DND-41 (cell line): Measurements from ENCODE around the gene KPTN.

Experiments
- ATAC-seq: fragments of 200-7000 bp; cut with Tn5 transposase; 3 replicates; pipeline ENCODE4 v1.9.1; 2021; ENCODE audit warnings: low read depth; ENCODE audit not compliant: insufficient read depth
- DNase-seq: peaks from one replicate; pipeline ENCODE4 v3.0.0-alpha.2; 2020
- H2AFZ ChIP-seq: 2 replicates; pipeline ENCODE4 v1.6.0; 2012; ENCODE audit warnings: low read depth, low read length
- H3K27ac ChIP-seq: 2 replicates; pipeline ENCODE4 v1.5.1; 2012; ENCODE audit warnings: low read length, inconsistent platforms
- H3K27me3 ChIP-seq: fragments of 200-600 bp; sonication (generic); 2 replicates; pipeline ENCODE4 v1.6.0; 2012; ENCODE audit warnings: low read length, mild to moderate bottlenecking, inconsistent platforms; ENCODE audit not compliant: insufficient read depth, poor library complexity
- H3K36me3 ChIP-seq: 2 replicates; pipeline ENCODE4 v1.5.1; 2012; ENCODE audit warnings: low read length, inconsistent platforms; ENCODE audit not compliant: insufficient read depth
- H3K4me1 ChIP-seq: 2 replicates; pipeline ENCODE4 v1.5.1; 2012; ENCODE audit warnings: mild to moderate bottlenecking, low read length; ENCODE audit not compliant: insufficient read depth
- H3K4me2 ChIP-seq: 2 replicates; pipeline ENCODE4 v1.6.0; 2012; ENCODE audit warnings: mild to moderate bottlenecking, moderate library complexity, low read length, inconsistent platforms; ENCODE audit not compliant: insufficient read depth
- H3K4me3 ChIP-seq, 2 experiments: fragments of 200-600 bp in 1 of 2; shearing (Covaris generic) in 1 of 2; 2 replicates each; pipeline ENCODE4 v1.5.1; 2012 to 2016; ENCODE audit warnings: inconsistent platforms in 2 of 2, low read length in 2 of 2, mild to moderate bottlenecking in 2 of 2, low read depth in 1 of 2, moderate library complexity in 1 of 2
- H3K79me2 ChIP-seq: 2 replicates; pipeline ENCODE4 v1.6.0; 2012; ENCODE audit warnings: low read length, inconsistent platforms; ENCODE audit not compliant: insufficient read depth
- H3K9ac ChIP-seq: 2 replicates; pipeline ENCODE4 v1.6.0; 2012; ENCODE audit warnings: low read depth, mild to moderate bottlenecking, inconsistent platforms, low read length, moderate library complexity
- H3K9me3 ChIP-seq: 2 replicates; pipeline ENCODE4 v1.5.1; 2012; ENCODE audit warnings: low read length, moderate library complexity, mild to moderate bottlenecking, inconsistent platforms; ENCODE audit not compliant: insufficient read depth, severe bottlenecking
- H4K20me1 ChIP-seq: 2 replicates; pipeline ENCODE4 v1.6.0; 2012; ENCODE audit warnings: low read length; ENCODE audit not compliant: insufficient read depth
- CTCF ChIP-seq: IDR thresholded peaks from 2 replicates; pipeline ENCODE4 v1.5.1; 2012; ENCODE audit warnings: borderline replicate concordance, low read length, moderate library complexity, mild to moderate bottlenecking; ENCODE audit not compliant: poor library complexity, severe bottlenecking; ENCODE audit errors: extremely low read depth
- EZH2 ChIP-seq: IDR thresholded peaks from 3 replicates; pipeline ENCODE4 v1.6.1; 2012; ENCODE audit warnings: borderline replicate concordance, low read depth, mild to moderate bottlenecking, moderate library complexity, low read length, inconsistent platforms; ENCODE audit not compliant: severe bottlenecking

Gene KPTN

GRCh38 chr19:47514869-47515588, 31.0 kb upstream of the KPTN start, which contains the start of gene NAPA:
NAPA (minus strand) TSS chr19:47515063; CDS start chr19:47514940, 123 bp downstream.
- H3K9ac ChIP-seq: peak within 1 kb of the TSS; percentile 71
- peak within 1 kb of the TSS; percentile 85 for H3K4me2 ChIP-seq
- no peaks in the 10 kb centered on the region for H3K9me3 ChIP-seq
- peaks cover 63% of the 10 kb centered on the region for H3K4me1 ChIP-seq
- H3K27me3 ChIP-seq: peaks cover under 1% of the 10 kb centered on the region
- no peak for TF ChIP-seq EZH2
- TF ChIP-seq CTCF: no peak
- peaks cover 48% of the 10 kb centered on the region for H3K79me2 ChIP-seq
- H4K20me1 ChIP-seq: peaks cover 53% of the 10 kb centered on the region
- peak within 1 kb of the TSS; percentile 82 for H3K27ac ChIP-seq
- H2AFZ ChIP-seq: peak within 1 kb of the TSS; percentile 82
- no peaks in the 10 kb centered on the region; the same call in 1 of the 2 replicates for H3K36me3 ChIP-seq
- ATAC-seq (peak; percentile 88), DNase-seq (peak; percentile 100)
- H3K4me3 ChIP-seq: peak within 1 kb of the TSS; percentile 56 to 90

- H3K4me2 ChIP-seq: peak overlapping the region; percentile 85
- no peaks in the 10 kb centered on the region for H3K27me3 ChIP-seq
- TF ChIP-seq EZH2 (no peak), CTCF (no peak)
- no peak for ATAC-seq
- H3K4me3 ChIP-seq: peak overlapping the region; percentile 56 to 90
- H3K9ac ChIP-seq: peak overlapping the region; percentile 71
- H4K20me1 ChIP-seq: peaks cover 55% of the 10 kb centered on the region
- peak overlapping the region; percentile 82 for H2AFZ ChIP-seq
- peak overlapping the region; percentile 82 for H3K27ac ChIP-seq
- no peak for DNase-seq
- peaks cover 62% of the 10 kb centered on the region for H3K4me1 ChIP-seq
- peaks cover 55% of the 10 kb centered on the region for H3K79me2 ChIP-seq
- H3K9me3 ChIP-seq: no peaks in the 10 kb centered on the region
- no peaks in the 10 kb centered on the region; the same call in 1 of the 2 replicates for H3K36me3 ChIP-seq
Observed at GRCh38 chr19:47514151-47514868, 30.3 kb upstream of the KPTN start.

GRCh38 chr19:47512948-47513319, 28.9 kb upstream of the KPTN start:
- Histone ChIP-seq H3K4me1 (peaks cover 48% of the 10 kb centered on the region), H3K9me3 (no peaks in the 10 kb centered on the region), H4K20me1 (peaks cover 63% of the 10 kb centered on the region), H3K36me3 (no peaks in the 10 kb centered on the region; the same call in 1 of the 2 replicates), H3K27me3 (no peaks in the 10 kb centered on the region), H3K4me2 (peak overlapping the region; percentile 85), H3K9ac (peak overlapping the region; percentile 71), H2AFZ (no peak overlapping the region), H3K79me2 (peaks cover 68% of the 10 kb centered on the region), H3K27ac (no peak overlapping the region), H3K4me3 (peak overlapping the region in 1 of 2 experiments; percentile 90; a peak in 2 of 4 replicates)
- TF ChIP-seq EZH2: no peak
- no peak for TF ChIP-seq CTCF
- ATAC-seq (no peak), DNase-seq (no peak)
